K562 (cell line): ENCODE data around the gene GALT. TPM values are rescaled to one million over a fixed set of nuclear protein-coding genes. Genes with fewer than 3 reads are reported as not detected.

Source experiments
- CSDE1 ChIP-seq, 2 experiments: fragments of 450-650 bp; IDR thresholded peaks; 2 replicates each; pipeline ENCODE4 v1.6.1; 2016; ENCODE audit warnings: mild to moderate bottlenecking in 1 of 2
- EP300 ChIP-seq: IDR thresholded peaks from 2 replicates; pipeline ENCODE4 v1.6.1; 2012; ENCODE audit warnings: low read length, improper control_type of control experiment
- PTRF ChIP-seq: fragments of 450-650 bp; IDR thresholded peaks from 2 replicates; pipeline ENCODE4 v1.6.1; 2016; ENCODE audit warnings: mild to moderate bottlenecking, missing genetic modification characterization, missing compliant biosample characterization
- TBP ChIP-seq: optimal IDR thresholded peaks from 2 replicates; pipeline ENCODE3; 2011; ENCODE audit warnings: low read depth, low read length, improper control_type of control experiment
- ZC3H4 ChIP-seq: sonication (generic); formaldehyde crosslinking; IDR thresholded peaks from 2 replicates; pipeline ENCODE4 v1.9.0; 2021; ENCODE audit warnings: missing genetic modification reagents, borderline replicate concordance
- ZNF253 ChIP-seq: fragments of 250-450 bp; sonication (Bioruptor Pico); conservative IDR thresholded peaks from 2 replicates; pipeline ENCODE4 v1.6.1; 2021; ENCODE audit warnings: mild to moderate bottlenecking
- ZNF77 ChIP-seq: fragments of 250-450 bp; sonication (Bioruptor Pico); IDR thresholded peaks from 2 replicates; pipeline ENCODE4 v1.5.0; 2020
- ZNF778 ChIP-seq: fragments of 450-650 bp; formaldehyde crosslinking; IDR thresholded peaks from 2 replicates; pipeline ENCODE4 v1.4.0; 2020; ENCODE audit warnings: mild to moderate bottlenecking, moderate library complexity
- ZSCAN32 ChIP-seq: fragments of 450-650 bp; formaldehyde crosslinking; IDR thresholded peaks from 2 replicates; pipeline ENCODE4 v1.4.0; 2020; ENCODE audit warnings: mild to moderate bottlenecking, moderate library complexity
- polyA plus RNA-seq, 8 experiments: library from polyadenylated mRNA; depleted of rRNA in 4 of 8; stranded (reverse) in 5 of 8; unstranded in 3 of 8; fragments of >200 nt; fragmentation: Nextera tagmentation in 2 of 8; fragmentation: Illumina TruSeq in 1 of 8; extraction: Ambion mirVana in 2 of 8; extraction: Trizol in 1 of 8; gene quantifications; 2 replicates each; pipeline versions ENCODE4 v1.2.1 to v1.2.3, GENCODE V29; 2011 to 2014; ENCODE audit warnings: inconsistent platforms in 1 of 8, missing spikeins in 1 of 8
- total RNA-seq, 7 experiments: library from RNA; depleted of rRNA in 6 of 7; stranded (reverse); fragments of >200 nt in 6 of 7; fragmentation: Illumina TruSeq in 2 of 7; extraction: Trizol in 2 of 7; gene quantifications; 2 replicates each; pipeline versions ENCODE4 v1.2.1 to v1.2.3, GENCODE V29; 2011 to 2021; ENCODE audit warnings: low replicate concordance in 1 of 7
- TF ChIP-seq, protein P1 (sequence below): fragments of 450-650 bp; IDR thresholded peaks from 2 replicates; pipeline ENCODE4 v1.6.1; 2016; ENCODE audit warnings: mild to moderate bottlenecking
- TF ChIP-seq, protein P2 (sequence below): fragments of 250-450 bp; sonication (Bioruptor Pico); IDR thresholded peaks from 2 replicates; pipeline ENCODE4 v1.5.0; 2021; ENCODE audit warnings: mild to moderate bottlenecking, moderate library complexity
- TF ChIP-seq, protein P3 (sequence below), 2 experiments: fragments of 450-650 bp in 1 of 2; sonication (generic) in 1 of 2; formaldehyde crosslinking in 1 of 2; IDR thresholded peaks in 1 of 2; conservative IDR thresholded peaks in 1 of 2; 2 replicates each; pipeline versions ENCODE4 v1.6.1 to v1.8.1; 2016 to 2023; ENCODE audit warnings: mild to moderate bottlenecking in 2 of 2, moderate library complexity in 2 of 2, inconsistent platforms in 1 of 2, missing genetic modification reagents in 1 of 2
- TF ChIP-seq, protein P4 (sequence below): fragments of 450-650 bp; conservative IDR thresholded peaks from 2 replicates; pipeline ENCODE4 v1.6.1; 2016; ENCODE audit warnings: missing genetic modification characterization, low read depth, mild to moderate bottlenecking, missing compliant biosample characterization, moderate library complexity
- TF ChIP-seq, protein P5 (sequence below): fragments of 250-450 bp; sonication (Bioruptor Pico); IDR thresholded peaks from 2 replicates; pipeline ENCODE4 v1.5.0; 2020; ENCODE audit warnings: mild to moderate bottlenecking, borderline replicate concordance
- TF ChIP-seq, protein P6 (sequence below): sonication (generic); formaldehyde crosslinking; IDR thresholded peaks from 2 replicates; pipeline ENCODE4 v1.8.1; 2022; ENCODE audit warnings: missing genetic modification reagents

Gene GALT
- total and polyA plus RNA-seq, 9 of the 15 experiments (the other 6 are each of a cell fraction or from before 2014, with no cell fraction given) = 7.3 to 29.2 (median 15.6) TPM

DNA sequence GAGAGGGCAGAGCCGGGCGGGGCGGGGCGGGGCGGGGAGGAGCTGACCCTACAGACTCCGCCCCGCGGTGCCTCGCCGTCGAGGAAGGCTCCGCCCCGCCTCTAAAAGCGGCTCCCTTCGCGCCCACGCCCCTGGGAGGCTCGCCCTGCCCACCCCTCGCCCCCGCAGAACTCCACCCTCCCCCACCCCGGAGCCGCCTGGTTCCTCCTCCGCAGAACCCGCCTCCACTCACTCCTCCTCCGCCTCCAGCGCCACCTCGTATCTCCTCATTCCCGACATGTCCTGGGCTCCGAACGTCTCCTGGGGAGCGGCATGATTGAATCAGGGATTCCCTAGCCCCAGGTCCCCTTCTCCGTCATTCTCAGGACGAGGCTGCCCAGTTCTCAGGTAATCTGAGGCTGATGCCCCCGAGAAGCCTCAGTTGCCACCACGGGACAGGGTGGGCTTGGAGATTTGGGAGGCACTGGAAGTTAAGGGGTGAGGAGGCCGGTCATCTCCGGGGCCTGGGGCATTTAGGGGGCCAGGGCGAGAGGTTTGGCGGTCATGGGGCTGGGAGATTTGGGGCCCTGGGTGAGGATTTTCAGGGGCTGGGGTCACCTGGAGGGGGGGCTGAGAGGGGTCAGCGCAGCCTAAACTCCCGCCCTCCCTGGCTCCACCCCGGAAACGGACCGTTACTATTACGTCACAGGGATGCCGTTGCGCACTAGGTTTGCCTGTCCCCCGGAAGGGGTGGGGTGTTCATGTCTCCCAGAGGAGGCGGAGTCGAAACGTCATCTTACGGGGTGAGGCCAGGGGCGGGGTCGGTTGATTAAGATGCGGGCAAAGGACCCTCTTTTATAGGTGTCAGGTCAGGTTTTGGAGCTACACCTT lies 19.1 kb downstream of the GALT start (continued):
- TF ChIP-seq, protein P1, sequence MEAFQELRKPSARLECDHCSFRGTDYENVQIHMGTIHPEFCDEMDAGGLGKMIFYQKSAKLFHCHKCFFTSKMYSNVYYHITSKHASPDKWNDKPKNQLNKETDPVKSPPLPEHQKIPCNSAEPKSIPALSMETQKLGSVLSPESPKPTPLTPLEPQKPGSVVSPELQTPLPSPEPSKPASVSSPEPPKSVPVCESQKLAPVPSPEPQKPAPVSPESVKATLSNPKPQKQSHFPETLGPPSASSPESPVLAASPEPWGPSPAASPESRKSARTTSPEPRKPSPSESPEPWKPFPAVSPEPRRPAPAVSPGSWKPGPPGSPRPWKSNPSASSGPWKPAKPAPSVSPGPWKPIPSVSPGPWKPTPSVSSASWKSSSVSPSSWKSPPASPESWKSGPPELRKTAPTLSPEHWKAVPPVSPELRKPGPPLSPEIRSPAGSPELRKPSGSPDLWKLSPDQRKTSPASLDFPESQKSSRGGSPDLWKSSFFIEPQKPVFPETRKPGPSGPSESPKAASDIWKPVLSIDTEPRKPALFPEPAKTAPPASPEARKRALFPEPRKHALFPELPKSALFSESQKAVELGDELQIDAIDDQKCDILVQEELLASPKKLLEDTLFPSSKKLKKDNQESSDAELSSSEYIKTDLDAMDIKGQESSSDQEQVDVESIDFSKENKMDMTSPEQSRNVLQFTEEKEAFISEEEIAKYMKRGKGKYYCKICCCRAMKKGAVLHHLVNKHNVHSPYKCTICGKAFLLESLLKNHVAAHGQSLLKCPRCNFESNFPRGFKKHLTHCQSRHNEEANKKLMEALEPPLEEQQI = no peak
- TF ChIP-seq ZNF77 (CRISPR knock-in tag) = no peak
- peak in 1 of 2 experiments; percentile 40; a peak in 1 of 4 replicates for TF ChIP-seq CSDE1 (IDR thresholded peaks at IDR 0.05)
- TF ChIP-seq EP300 = peak; percentile 32
- peak; percentile 46 for TF ChIP-seq TBP
- TF ChIP-seq, protein P2, sequence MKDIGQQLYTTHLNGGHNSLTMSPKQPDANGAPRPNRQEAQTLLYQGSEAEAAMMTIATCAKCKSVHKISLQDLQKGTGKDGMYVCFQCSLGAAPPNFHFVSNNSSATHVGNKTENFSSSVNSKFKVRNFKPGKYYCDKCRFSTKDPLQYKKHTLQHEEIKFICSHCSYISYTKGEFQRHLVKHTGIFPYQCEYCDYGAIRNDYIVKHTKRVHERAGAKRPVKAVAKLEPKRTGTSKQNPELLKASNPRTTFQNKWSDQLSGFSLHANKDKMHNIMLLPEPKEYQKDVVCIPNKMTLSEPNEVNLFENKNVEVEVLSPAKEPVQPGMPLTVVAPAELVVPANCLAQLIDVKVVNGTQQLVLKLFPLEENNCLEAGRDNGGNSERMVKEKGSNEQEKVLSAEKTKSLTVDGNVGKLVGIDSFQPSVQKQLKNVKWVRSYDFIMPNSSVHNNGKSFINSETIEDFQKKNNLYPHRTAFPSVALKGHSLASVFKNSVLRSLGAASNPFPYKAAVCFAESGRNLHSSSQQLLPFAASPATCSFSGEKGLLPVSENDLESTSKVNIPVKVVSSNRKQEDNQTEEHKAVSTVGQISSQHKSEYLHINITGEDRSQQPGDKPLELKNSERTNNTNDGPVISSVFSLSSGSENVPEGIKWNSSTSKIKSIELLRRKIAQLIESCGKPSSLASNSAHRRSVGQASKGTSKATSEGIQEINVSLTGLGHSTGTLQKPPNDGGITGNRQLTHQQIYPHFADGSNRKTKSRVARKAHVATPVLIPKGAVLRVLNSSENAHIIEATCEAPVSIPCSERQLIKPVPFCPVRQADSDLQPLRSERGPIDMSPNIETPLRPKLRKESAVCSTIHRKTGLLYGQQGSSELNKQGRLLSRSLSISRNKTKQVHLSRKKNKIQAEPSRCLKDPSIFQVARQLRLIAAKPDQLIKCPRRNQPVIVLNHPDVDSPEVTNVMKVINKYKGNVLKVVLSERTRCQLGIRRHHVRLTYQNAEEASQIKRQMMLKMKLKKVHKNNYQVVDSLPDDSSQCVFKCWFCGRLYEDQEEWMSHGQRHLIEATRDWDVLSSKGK (CRISPR knock-in tag) = no peak
- TF ChIP-seq, protein P3, sequence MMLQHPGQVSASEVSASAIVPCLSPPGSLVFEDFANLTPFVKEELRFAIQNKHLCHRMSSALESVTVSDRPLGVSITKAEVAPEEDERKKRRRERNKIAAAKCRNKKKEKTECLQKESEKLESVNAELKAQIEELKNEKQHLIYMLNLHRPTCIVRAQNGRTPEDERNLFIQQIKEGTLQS (IDR thresholded peaks at IDR 0.05) = peak; percentile 88
- TF ChIP-seq, protein P3 (CRISPR knock-in tag; conservative IDR thresholded peaks at IDR 0.05) = no peak
- TF ChIP-seq, protein P4, sequence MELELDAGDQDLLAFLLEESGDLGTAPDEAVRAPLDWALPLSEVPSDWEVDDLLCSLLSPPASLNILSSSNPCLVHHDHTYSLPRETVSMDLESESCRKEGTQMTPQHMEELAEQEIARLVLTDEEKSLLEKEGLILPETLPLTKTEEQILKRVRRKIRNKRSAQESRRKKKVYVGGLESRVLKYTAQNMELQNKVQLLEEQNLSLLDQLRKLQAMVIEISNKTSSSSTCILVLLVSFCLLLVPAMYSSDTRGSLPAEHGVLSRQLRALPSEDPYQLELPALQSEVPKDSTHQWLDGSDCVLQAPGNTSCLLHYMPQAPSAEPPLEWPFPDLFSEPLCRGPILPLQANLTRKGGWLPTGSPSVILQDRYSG (tag) = no peak
- TF ChIP-seq PTRF (tag) = no peak
- TF ChIP-seq, protein P5, sequence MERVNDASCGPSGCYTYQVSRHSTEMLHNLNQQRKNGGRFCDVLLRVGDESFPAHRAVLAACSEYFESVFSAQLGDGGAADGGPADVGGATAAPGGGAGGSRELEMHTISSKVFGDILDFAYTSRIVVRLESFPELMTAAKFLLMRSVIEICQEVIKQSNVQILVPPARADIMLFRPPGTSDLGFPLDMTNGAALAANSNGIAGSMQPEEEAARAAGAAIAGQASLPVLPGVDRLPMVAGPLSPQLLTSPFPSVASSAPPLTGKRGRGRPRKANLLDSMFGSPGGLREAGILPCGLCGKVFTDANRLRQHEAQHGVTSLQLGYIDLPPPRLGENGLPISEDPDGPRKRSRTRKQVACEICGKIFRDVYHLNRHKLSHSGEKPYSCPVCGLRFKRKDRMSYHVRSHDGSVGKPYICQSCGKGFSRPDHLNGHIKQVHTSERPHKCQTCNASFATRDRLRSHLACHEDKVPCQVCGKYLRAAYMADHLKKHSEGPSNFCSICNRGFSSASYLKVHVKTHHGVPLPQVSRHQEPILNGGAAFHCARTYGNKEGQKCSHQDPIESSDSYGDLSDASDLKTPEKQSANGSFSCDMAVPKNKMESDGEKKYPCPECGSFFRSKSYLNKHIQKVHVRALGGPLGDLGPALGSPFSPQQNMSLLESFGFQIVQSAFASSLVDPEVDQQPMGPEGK (CRISPR knock-in tag) = no peak
- TF ChIP-seq ZSCAN32 (CRISPR knock-in tag) = no peak
- no peak for TF ChIP-seq ZNF778
- TF ChIP-seq ZC3H4 (CRISPR knock-in tag) = no peak
- TF ChIP-seq ZNF253 (CRISPR knock-in tag) = no peak
- TF ChIP-seq, protein P6, sequence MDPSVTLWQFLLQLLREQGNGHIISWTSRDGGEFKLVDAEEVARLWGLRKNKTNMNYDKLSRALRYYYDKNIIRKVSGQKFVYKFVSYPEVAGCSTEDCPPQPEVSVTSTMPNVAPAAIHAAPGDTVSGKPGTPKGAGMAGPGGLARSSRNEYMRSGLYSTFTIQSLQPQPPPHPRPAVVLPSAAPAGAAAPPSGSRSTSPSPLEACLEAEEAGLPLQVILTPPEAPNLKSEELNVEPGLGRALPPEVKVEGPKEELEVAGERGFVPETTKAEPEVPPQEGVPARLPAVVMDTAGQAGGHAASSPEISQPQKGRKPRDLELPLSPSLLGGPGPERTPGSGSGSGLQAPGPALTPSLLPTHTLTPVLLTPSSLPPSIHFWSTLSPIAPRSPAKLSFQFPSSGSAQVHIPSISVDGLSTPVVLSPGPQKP (CRISPR knock-in tag) = no peak
